Vagina (tissue), 2 donors: ENCODE results near the gene TMSB10.

Source experiments
- CTCF ChIP-seq, 3 experiments: fragments of 450-650 bp in 2 of 3; fragments of 200-600 bp in 1 of 3; sonication (generic) in 1 of 3; IDR thresholded peaks; one replicate each; pipeline ENCODE4 v1.5.1; 2017 to 2019; ENCODE audit warnings: antibody characterized with exemption in 3 of 3, mild to moderate bottlenecking in 2 of 3, moderate library complexity in 2 of 3
- POLR2A ChIP-seq, 2 donors: fragments of 450-650 bp; IDR thresholded peaks; one replicate each; pipeline ENCODE4 v1.6.1; 2017; ENCODE audit warnings: antibody characterized with exemption in 2 of 2, mild to moderate bottlenecking in 2 of 2, moderate library complexity in 2 of 2
- POLR2AphosphoS5 ChIP-seq, 2 donors: sonication (generic); formaldehyde crosslinking; IDR thresholded peaks; one replicate each; pipeline ENCODE4 v1.9.0; 2017; ENCODE audit warnings: antibody characterized with exemption in 2 of 2, mild to moderate bottlenecking in 2 of 2, low read depth in 1 of 2; ENCODE audit not compliant: insufficient read depth in 1 of 2

DNA sequence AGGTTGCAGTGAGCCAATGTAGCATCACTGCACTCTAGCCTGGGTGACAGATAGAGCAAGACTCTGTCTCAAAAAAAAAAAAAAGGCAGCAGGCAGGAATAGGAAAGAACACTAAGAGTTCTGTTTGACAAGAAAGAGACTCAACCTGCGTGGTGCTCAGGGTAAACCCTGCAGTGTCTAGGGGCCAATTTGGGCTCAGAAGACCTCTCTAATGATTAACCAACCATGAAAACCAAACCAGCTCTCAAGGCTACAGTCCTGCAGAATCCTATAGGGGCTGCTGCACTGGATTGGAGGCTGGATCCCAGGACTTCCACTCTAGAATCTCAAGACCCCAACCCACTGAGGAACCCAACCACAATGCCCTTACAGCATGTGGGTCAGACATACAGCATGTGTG lies 27.0 kb upstream of the TMSB10 start:
- TF ChIP-seq POLR2A (IDR thresholded peaks at IDR 0.05) (no peak), CTCF (IDR thresholded peaks at IDR 0.05) (no peak), POLR2AphosphoS5 (IDR thresholded peaks at IDR 0.05; ENCODE audit: insufficient read depth in 1 of 2, low read depth in 1 of 2) (no peak)
